ENCODE results near the gene LHFPL2. TPM values are rescaled to one million over a fixed set of nuclear protein-coding genes. Genes with fewer than 3 reads are reported as not detected.
"Not testable (repeated sequence)": the region's sequence is repeated elsewhere in the genome, so short reads cannot be mapped to it uniquely, and the experiment has no call there.

The LHFPL2 gene
- polyA plus RNA-seq: 1 to 10 TPM in 1 of 2 donors, under 1 TPM in 1; 0.84 to 1.4 TPM

GRCh38 chr5:78648359-78649210, at the start of gene LHFPL2:
LHFPL2 (minus strand) TSS chr5:78648772; CDS start chr5:78510213, 138,559 bp downstream.
- WGBS, 2 donors: 0 to 1% methylated on average over 50 to 112 of the region's 112 CpGs

GRCh38 chr5:78696637-78697036, 48.1 kb upstream of the LHFPL2 start:
- H3K9me3 ChIP-seq (ENCODE audit: control insufficient read depth in 2 of 2, insufficient read depth in 1 of 2, low read depth in 1 of 2, low read length in 1 of 2): no peaks in the 10 kb centered on the region
- no peak overlapping the region for H3K27ac ChIP-seq (ENCODE audit: low read depth in 2 of 2, low read length in 1 of 2)
- peaks cover 2 to 7% of the 10 kb centered on the region in 2 donors for H3K4me1 ChIP-seq (ENCODE audit: control insufficient read depth in 2 of 2, insufficient read depth in 2 of 2, low read length in 1 of 2)

More at GRCh38 chr5:78648359-78649210, at the start of gene LHFPL2:
- Histone ChIP-seq H3K27ac (ENCODE audit: low read depth in 2 of 2, low read length in 1 of 2) (peak within 1 kb of the TSS; percentile 88 to 89), H3K4me1 (ENCODE audit: control insufficient read depth in 2 of 2, insufficient read depth in 2 of 2, low read length in 1 of 2) (peaks cover 3 to 4% of the 10 kb centered on the region in 2 donors), H3K9me3 (ENCODE audit: control insufficient read depth in 2 of 2, insufficient read depth in 1 of 2, low read depth in 1 of 2, low read length in 1 of 2) (no peaks in the 10 kb centered on the region), H3K27me3 (ENCODE audit: control insufficient read depth in 1 of 2, insufficient read depth in 2 of 2, low read length in 2 of 2) (no peaks in the 10 kb centered on the region), H3K36me3 (ENCODE audit: control insufficient read depth in 2 of 2, insufficient read depth in 2 of 2, low read length in 1 of 2) (no peaks in the 10 kb centered on the region), H3K4me3 (ENCODE audit: low read depth in 1 of 2, low read length in 2 of 2) (peak within 1 kb of the TSS; percentile 71 to 73)

GRCh38 chr5:78696052-78696451, 47.5 kb upstream of the LHFPL2 start:
- H3K27me3 ChIP-seq (ENCODE audit: control insufficient read depth in 1 of 2, insufficient read depth in 2 of 2, low read length in 2 of 2); H3K9me3 ChIP-seq (ENCODE audit: control insufficient read depth in 2 of 2, insufficient read depth in 1 of 2, low read depth in 1 of 2, low read length in 1 of 2); H3K4me3 ChIP-seq (ENCODE audit: low read depth in 1 of 2, low read length in 2 of 2); H3K4me1 ChIP-seq (ENCODE audit: control insufficient read depth in 2 of 2, insufficient read depth in 2 of 2, low read length in 1 of 2); H3K27ac ChIP-seq (ENCODE audit: low read depth in 2 of 2, low read length in 1 of 2); H3K36me3 ChIP-seq (ENCODE audit: control insufficient read depth in 2 of 2, insufficient read depth in 2 of 2, low read length in 1 of 2): not testable (repeated sequence)
- WGBS, 2 donors: 84 to 85% methylated on average over 4 of the region's 4 CpGs

More at GRCh38 chr5:78696637-78697036, 48.1 kb upstream of the LHFPL2 start:
- no peaks in the 10 kb centered on the region for H3K36me3 ChIP-seq (ENCODE audit: control insufficient read depth in 2 of 2, insufficient read depth in 2 of 2, low read length in 1 of 2)
- no peak overlapping the region for H3K4me3 ChIP-seq (ENCODE audit: low read depth in 1 of 2, low read length in 2 of 2)
- H3K27me3 ChIP-seq (ENCODE audit: control insufficient read depth in 1 of 2, insufficient read depth in 2 of 2, low read length in 2 of 2): no peaks in the 10 kb centered on the region

GRCh38 chr5:78693339-78693738, 44.8 kb upstream of the LHFPL2 start:
- H3K27ac ChIP-seq (ENCODE audit: low read depth in 2 of 2, low read length in 1 of 2): no peak overlapping the region
- H3K4me1 ChIP-seq (ENCODE audit: control insufficient read depth in 2 of 2, insufficient read depth in 2 of 2, low read length in 1 of 2): peaks cover 2% of the 10 kb centered on the region in 2 donors
- no peaks in the 10 kb centered on the region for H3K36me3 ChIP-seq (ENCODE audit: control insufficient read depth in 2 of 2, insufficient read depth in 2 of 2, low read length in 1 of 2)
- H3K27me3 ChIP-seq (ENCODE audit: control insufficient read depth in 1 of 2, insufficient read depth in 2 of 2, low read length in 2 of 2): no peaks in the 10 kb centered on the region
- H3K4me3 ChIP-seq (ENCODE audit: low read depth in 1 of 2, low read length in 2 of 2): no peak overlapping the region
- H3K9me3 ChIP-seq (ENCODE audit: control insufficient read depth in 2 of 2, insufficient read depth in 1 of 2, low read depth in 1 of 2, low read length in 1 of 2): no peaks in the 10 kb centered on the region

- Histone ChIP-seq H3K27me3 (ENCODE audit: control insufficient read depth in 1 of 2, insufficient read depth in 2 of 2, low read length in 2 of 2) (no peaks in the 10 kb centered on the region), H3K4me3 (ENCODE audit: low read depth in 1 of 2, low read length in 2 of 2) (no peak overlapping the region), H3K36me3 (ENCODE audit: control insufficient read depth in 2 of 2, insufficient read depth in 2 of 2, low read length in 1 of 2) (no peaks in the 10 kb centered on the region), H3K27ac (ENCODE audit: low read depth in 2 of 2, low read length in 1 of 2) (peak overlapping the region in 1 of 2 donors; percentile 26), H3K9me3 (ENCODE audit: control insufficient read depth in 2 of 2, insufficient read depth in 1 of 2, low read depth in 1 of 2, low read length in 1 of 2) (no peaks in the 10 kb centered on the region), H3K4me1 (ENCODE audit: control insufficient read depth in 2 of 2, insufficient read depth in 2 of 2, low read length in 1 of 2) (peaks cover 0 to 2% of the 10 kb centered on the region in 2 donors)
- WGBS, 2 donors: 80 to 84% methylated on average over 2 of the region's 2 CpGs
These were observed 42.8 kb upstream of the LHFPL2 start for GRCh38 chr5:78691084-78691960.

GRCh38 chr5:78690253-78690972, 41.8 kb upstream of the LHFPL2 start:
- no peaks in the 10 kb centered on the region for H3K9me3 ChIP-seq (ENCODE audit: control insufficient read depth in 2 of 2, insufficient read depth in 1 of 2, low read depth in 1 of 2, low read length in 1 of 2)
- peaks cover 0 to 2% of the 10 kb centered on the region in 2 donors for H3K4me1 ChIP-seq (ENCODE audit: control insufficient read depth in 2 of 2, insufficient read depth in 2 of 2, low read length in 1 of 2)
- no peaks in the 10 kb centered on the region for H3K36me3 ChIP-seq (ENCODE audit: control insufficient read depth in 2 of 2, insufficient read depth in 2 of 2, low read length in 1 of 2)
- no peak overlapping the region for H3K27ac ChIP-seq (ENCODE audit: low read depth in 2 of 2, low read length in 1 of 2)
- no peaks in the 10 kb centered on the region for H3K27me3 ChIP-seq (ENCODE audit: control insufficient read depth in 1 of 2, insufficient read depth in 2 of 2, low read length in 2 of 2)
- 71 to 80% methylated on average over 4 of the region's 4 CpGs for WGBS, 2 donors
- H3K4me3 ChIP-seq (ENCODE audit: low read depth in 1 of 2, low read length in 2 of 2): no peak overlapping the region

- Histone ChIP-seq H3K27me3 (ENCODE audit: control insufficient read depth in 1 of 2, insufficient read depth in 2 of 2, low read length in 2 of 2) (no peaks in the 10 kb centered on the region), H3K4me3 (ENCODE audit: low read depth in 1 of 2, low read length in 2 of 2) (no peak overlapping the region), H3K27ac (ENCODE audit: low read depth in 2 of 2, low read length in 1 of 2) (no peak overlapping the region), H3K4me1 (ENCODE audit: control insufficient read depth in 2 of 2, insufficient read depth in 2 of 2, low read length in 1 of 2) (peaks cover 0 to 2% of the 10 kb centered on the region in 2 donors), H3K36me3 (ENCODE audit: control insufficient read depth in 2 of 2, insufficient read depth in 2 of 2, low read length in 1 of 2) (no peaks in the 10 kb centered on the region), H3K9me3 (ENCODE audit: control insufficient read depth in 2 of 2, insufficient read depth in 1 of 2, low read depth in 1 of 2, low read length in 1 of 2) (no peaks in the 10 kb centered on the region)
- 92 to 94% methylated on average over 3 of the region's 3 CpGs for WGBS, 2 donors
These were observed 41.1 kb upstream of the LHFPL2 start for GRCh38 chr5:78689540-78690252.

GRCh38 chr5:78687514-78687913, 38.9 kb upstream of the LHFPL2 start:
- H3K27me3 ChIP-seq (ENCODE audit: control insufficient read depth in 1 of 2, insufficient read depth in 2 of 2, low read length in 2 of 2); H3K36me3 ChIP-seq (ENCODE audit: control insufficient read depth in 2 of 2, insufficient read depth in 2 of 2, low read length in 1 of 2); H3K4me3 ChIP-seq (ENCODE audit: low read depth in 1 of 2, low read length in 2 of 2); H3K27ac ChIP-seq (ENCODE audit: low read depth in 2 of 2, low read length in 1 of 2); H3K9me3 ChIP-seq (ENCODE audit: control insufficient read depth in 2 of 2, insufficient read depth in 1 of 2, low read depth in 1 of 2, low read length in 1 of 2); H3K4me1 ChIP-seq (ENCODE audit: control insufficient read depth in 2 of 2, insufficient read depth in 2 of 2, low read length in 1 of 2): not testable (repeated sequence)
- 86 to 96% methylated on average over 4 of the region's 4 CpGs for WGBS, 2 donors

GRCh38 chr5:78683905-78684304, 35.3 kb upstream of the LHFPL2 start:
- H3K36me3 ChIP-seq (ENCODE audit: control insufficient read depth in 2 of 2, insufficient read depth in 2 of 2, low read length in 1 of 2); H3K9me3 ChIP-seq (ENCODE audit: control insufficient read depth in 2 of 2, insufficient read depth in 1 of 2, low read depth in 1 of 2, low read length in 1 of 2); H3K4me3 ChIP-seq (ENCODE audit: low read depth in 1 of 2, low read length in 2 of 2); H3K27me3 ChIP-seq (ENCODE audit: control insufficient read depth in 1 of 2, insufficient read depth in 2 of 2, low read length in 2 of 2); H3K27ac ChIP-seq (ENCODE audit: low read depth in 2 of 2, low read length in 1 of 2); H3K4me1 ChIP-seq (ENCODE audit: control insufficient read depth in 2 of 2, insufficient read depth in 2 of 2, low read length in 1 of 2): not testable (repeated sequence)
- WGBS, 2 donors: 94 to 95% methylated on average over 5 of the region's 5 CpGs

Measured in esophagus (tissue), 2 donors.